Kidney (tissue), 14 donors: ENCODE results near the gene SORBS1. TPM values are rescaled to one million over a fixed set of nuclear protein-coding genes. Genes with fewer than 3 reads are reported as not detected.

Experiments used
- DNase-seq, 5 donors: peaks; one replicate each; pipeline ENCODE4 v3.0.0-alpha.2; 2013 to 2020
- FAIRE-seq: peaks from 2 replicates; lab custom pipeline; 2012; peaks lifted over from hg19 to GRCh38; lab: Jason Lieb, UNC
- H3K27ac ChIP-seq, 2 donors: one replicate each; pipeline ENCODE4 v1.7.0; 2013; ENCODE audit warnings: low read depth in 2 of 2, low read length in 2 of 2, inconsistent platforms in 1 of 2
- H3K27me3 ChIP-seq: one replicate; pipeline ENCODE4 v1.7.1; 2013; ENCODE audit warnings: low read length, inconsistent platforms; ENCODE audit not compliant: control insufficient read depth, insufficient read depth
- H3K36me3 ChIP-seq, 3 donors: one replicate each; pipeline versions ENCODE4 v1.7.0 to v1.7.1; 2013; ENCODE audit warnings: low read length in 3 of 3, control low read depth in 1 of 3, inconsistent platforms in 1 of 3; ENCODE audit not compliant: insufficient read depth in 3 of 3, control insufficient read depth in 2 of 3
- H3K4me1 ChIP-seq, 3 donors: one replicate each; pipeline versions ENCODE4 v1.7.0 to v1.7.1; 2013; ENCODE audit warnings: low read length in 3 of 3, inconsistent platforms in 1 of 3, low read depth in 1 of 3; ENCODE audit not compliant: control insufficient read depth in 2 of 3, insufficient read depth in 2 of 3
- H3K4me3 ChIP-seq, 3 donors: one replicate each; pipeline versions ENCODE4 v1.7.0 to v1.8.1; 2013; ENCODE audit warnings: low read length in 3 of 3, control low read depth in 1 of 3, inconsistent platforms in 1 of 3
- H3K9ac ChIP-seq, 3 donors: one replicate each; pipeline versions ENCODE4 v1.7.0 to v1.7.1; 2013; ENCODE audit warnings: low read length in 3 of 3, control low read depth in 1 of 3, inconsistent platforms in 1 of 3
- H3K9me3 ChIP-seq, 3 donors: one replicate each; pipeline versions ENCODE4 v1.7.0 to v1.7.1; 2013; ENCODE audit warnings: low read length in 3 of 3, control low read depth in 1 of 3, inconsistent platforms in 1 of 3; ENCODE audit not compliant: control insufficient read depth in 2 of 3, insufficient read depth in 1 of 3
- intact Hi-C: fragments of 100-400 bp; cut with DNase I; formaldehyde crosslinking; loops from one replicate; pipeline ENCODE4 v1.11.1; 2022
- polyA plus RNA-seq: library from polyadenylated mRNA; stranded (reverse); fragments of 350-450 nt; fragmentation: Illumina TruSeq; extraction: RNeasy Lipid Tissue Mini Kit (QIAGEN cat#74804); gene quantifications from one replicate; pipeline ENCODE4 v1.2.3, GENCODE V29; 2014; ENCODE audit warnings: low read depth, low replicate concordance; ENCODE audit not compliant: insufficient read depth
- total RNA-seq: library from RNA; stranded (reverse); fragmentation: NEBNext Ultra II Directional; extraction: Animal tissue kit (Norgen Biotek cat#: 25700); gene quantifications from one replicate; pipeline ENCODE4 v1.2.1, GENCODE V29; 2021
- TF ChIP-seq, protein P1 (sequence below): IDR thresholded peaks from 3 replicates; pipeline ENCODE4 v1.5.1; 2012; ENCODE audit warnings: mild to moderate bottlenecking, moderate library complexity, borderline replicate concordance; ENCODE audit not compliant: insufficient read depth; ENCODE audit errors: extremely low read depth
- donor health status: control.
- donor health status: control.
- donor health status: control.
- donor health status: control.
- donor health status: control.
- donor health status: DM: yes; HTN: yes; CAD: no.
- donor health status: Normal renal cell carcinoma (clear cell type).

Gene SORBS1
- total and polyA plus RNA-seq, 2 donors from 2014 or later: 12.2 to 91.7 TPM

GRCh38 chr10:95268438-95268837, 292.7 kb downstream of the SORBS1 start:
- Histone ChIP-seq H3K36me3 (peaks cover 0 to 6% (median 2%) of the 10 kb centered on the region in 3 donors), H3K9ac (no peak overlapping the region), H3K27ac (peak overlapping the region; percentile 32 to 78), H3K4me3 (no peak overlapping the region), H3K27me3 (no peaks in the 10 kb centered on the region), H3K9me3 (no peaks in the 10 kb centered on the region), H3K4me1 (peaks cover 0 to 9% (median 0%) of the 10 kb centered on the region in 3 donors)
- peak in 1 of 5 donors; percentile 79 for DNase-seq
- FAIRE-seq: no peak
- TF ChIP-seq, protein P1, sequence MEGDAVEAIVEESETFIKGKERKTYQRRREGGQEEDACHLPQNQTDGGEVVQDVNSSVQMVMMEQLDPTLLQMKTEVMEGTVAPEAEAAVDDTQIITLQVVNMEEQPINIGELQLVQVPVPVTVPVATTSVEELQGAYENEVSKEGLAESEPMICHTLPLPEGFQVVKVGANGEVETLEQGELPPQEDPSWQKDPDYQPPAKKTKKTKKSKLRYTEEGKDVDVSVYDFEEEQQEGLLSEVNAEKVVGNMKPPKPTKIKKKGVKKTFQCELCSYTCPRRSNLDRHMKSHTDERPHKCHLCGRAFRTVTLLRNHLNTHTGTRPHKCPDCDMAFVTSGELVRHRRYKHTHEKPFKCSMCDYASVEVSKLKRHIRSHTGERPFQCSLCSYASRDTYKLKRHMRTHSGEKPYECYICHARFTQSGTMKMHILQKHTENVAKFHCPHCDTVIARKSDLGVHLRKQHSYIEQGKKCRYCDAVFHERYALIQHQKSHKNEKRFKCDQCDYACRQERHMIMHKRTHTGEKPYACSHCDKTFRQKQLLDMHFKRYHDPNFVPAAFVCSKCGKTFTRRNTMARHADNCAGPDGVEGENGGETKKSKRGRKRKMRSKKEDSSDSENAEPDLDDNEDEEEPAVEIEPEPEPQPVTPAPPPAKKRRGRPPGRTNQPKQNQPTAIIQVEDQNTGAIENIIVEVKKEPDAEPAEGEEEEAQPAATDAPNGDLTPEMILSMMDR: no peak
- intact Hi-C loops: no loop called here

GRCh38 chr10:95267251-95267650, 293.9 kb downstream of the SORBS1 start:
- H3K36me3 ChIP-seq: peaks cover 0 to 6% (median 6%) of the 10 kb centered on the region in 3 donors
- no peak overlapping the region for H3K4me3 ChIP-seq
- TF ChIP-seq, protein P1: no peak
- H3K27me3 ChIP-seq: no peaks in the 10 kb centered on the region
- FAIRE-seq: no peak
- intact Hi-C loops: no loop called here
- peaks cover 0 to 5% (median 0%) of the 10 kb centered on the region in 3 donors for H3K4me1 ChIP-seq
- H3K9me3 ChIP-seq: no peaks in the 10 kb centered on the region
- H3K27ac ChIP-seq: no peak overlapping the region
- H3K9ac ChIP-seq: no peak overlapping the region
- no peak for DNase-seq

GRCh38 chr10:95266674-95267095, 294.5 kb downstream of the SORBS1 start:
- intact Hi-C loops: no loop called here
- no peak overlapping the region for H3K9ac ChIP-seq
- DNase-seq (peak in 1 of 5 donors; percentile 70), FAIRE-seq (no peak)
- peaks cover 0 to 5% (median 0%) of the 10 kb centered on the region in 3 donors for H3K4me1 ChIP-seq
- H3K9me3 ChIP-seq: no peaks in the 10 kb centered on the region
- TF ChIP-seq, protein P1: no peak
- H3K36me3 ChIP-seq: peaks cover 0 to 6% (median 6%) of the 10 kb centered on the region in 3 donors
- H3K27ac ChIP-seq: peak overlapping the region in 1 of 2 donors; percentile 23
- H3K4me3 ChIP-seq: no peak overlapping the region
- H3K27me3 ChIP-seq: no peaks in the 10 kb centered on the region

GRCh38 chr10:95265572-95265971, 295.6 kb downstream of the SORBS1 start:
- no peaks in the 10 kb centered on the region for H3K9me3 ChIP-seq
- no peak overlapping the region for H3K9ac ChIP-seq
- TF ChIP-seq, protein P1: no peak
- DNase-seq: no peak
- H3K36me3 ChIP-seq: peaks cover 0 to 6% (median 6%) of the 10 kb centered on the region in 3 donors
- peaks cover 0 to 5% (median 0%) of the 10 kb centered on the region in 3 donors for H3K4me1 ChIP-seq
- H3K27ac ChIP-seq: no peak overlapping the region
- H3K27me3 ChIP-seq: no peaks in the 10 kb centered on the region
- no peak overlapping the region for H3K4me3 ChIP-seq
- intact Hi-C loops: no loop called here
- FAIRE-seq: no peak
